GM23338 (cell line): ENCODE results near the gene FN3KRP. TPM values are rescaled to one million over a fixed set of nuclear protein-coding genes. Genes with fewer than 3 reads are reported as not detected.

ENCODE experiments used
- ATAC-seq: fragments of 200-7000 bp; cut with Tn5 transposase; 3 replicates; pipeline ENCODE4 v1.9.1; 2020
- DNase-seq: peaks from one replicate; pipeline ENCODE4 v3.0.0-alpha.2; 2015; ENCODE audit warnings: low spot score
- H2AFZ ChIP-seq: fragments of 200-600 bp; sonication (generic); 2 replicates; pipeline ENCODE4 v1.8.0; 2016; ENCODE audit warnings: antibody characterized with exemption, mild to moderate bottlenecking, moderate library complexity
- H3F3A ChIP-seq: fragments of 200-600 bp; sonication (generic); replicated peaks from 2 replicates; pipeline ENCODE4 v1.8.0; 2017; ENCODE audit warnings: antibody characterized with exemption, mixed run types, low read depth
- H3K27ac ChIP-seq: fragments of 200-600 bp; sonication (generic); 2 replicates; pipeline ENCODE4 v1.6.1; 2016; ENCODE audit warnings: low read depth
- H3K27me3 ChIP-seq: fragments of 200-600 bp; sonication (generic); 2 replicates; pipeline ENCODE4 v1.8.0; 2016; ENCODE audit warnings: mild to moderate bottlenecking, mixed run types, moderate library complexity; ENCODE audit not compliant: insufficient read depth
- H3K36me3 ChIP-seq: fragments of 200-600 bp; sonication (generic); 2 replicates; pipeline ENCODE4 v1.8.0; 2016; ENCODE audit warnings: mild to moderate bottlenecking; ENCODE audit not compliant: insufficient read depth
- H3K4me1 ChIP-seq: fragments of 200-600 bp; sonication (generic); 2 replicates; pipeline ENCODE4 v1.8.0; 2016; ENCODE audit warnings: mild to moderate bottlenecking, moderate library complexity; ENCODE audit not compliant: insufficient read depth
- H3K4me2 ChIP-seq: fragments of 200-600 bp; sonication (generic); 2 replicates; pipeline ENCODE4 v1.7.1; 2017; ENCODE audit warnings: mixed run types
- H3K4me3 ChIP-seq: fragments of 200-600 bp; sonication (generic); 2 replicates; pipeline ENCODE4 v1.6.1; 2016; ENCODE audit warnings: mixed run types
- H3K79me2 ChIP-seq: fragments of 200-600 bp; sonication (generic); replicated peaks from 2 replicates; pipeline ENCODE4 v1.8.0; 2017; ENCODE audit warnings: mild to moderate bottlenecking; ENCODE audit not compliant: insufficient read depth
- H3K9me2 ChIP-seq: fragments of 200-600 bp; sonication (generic); 2 replicates; pipeline ENCODE4 v1.8.0; 2017; ENCODE audit not compliant: insufficient read depth
- H4K20me1 ChIP-seq: fragments of 200-600 bp; sonication (generic); replicated peaks from 2 replicates; pipeline ENCODE4 v1.8.0; 2017; ENCODE audit warnings: mild to moderate bottlenecking; ENCODE audit not compliant: insufficient read depth
- H3K27ac Mint-ChIP-seq: 2 replicates; pipeline ENCODE4 v1.8.0; 2020; ENCODE audit warnings: inconsistent platforms, mild to moderate bottlenecking, moderate library complexity, mixed read lengths
- H3K27me3 Mint-ChIP-seq: 3 replicates; pipeline ENCODE4 v1.8.0; 2022; ENCODE audit warnings: low read depth, mild to moderate bottlenecking, moderate library complexity, mixed read lengths, inconsistent platforms; ENCODE audit not compliant: insufficient read depth, poor library complexity
- H3K36me3 Mint-ChIP-seq: 3 replicates; pipeline ENCODE4 v1.8.0; 2021; ENCODE audit warnings: low read depth, mild to moderate bottlenecking, inconsistent platforms, moderate library complexity, mixed read lengths
- H3K4me1 Mint-ChIP-seq: 3 replicates; pipeline ENCODE4 v1.8.0; 2020; ENCODE audit warnings: mild to moderate bottlenecking, inconsistent platforms, mixed read lengths
- H3K4me3 Mint-ChIP-seq: 3 replicates; pipeline ENCODE4 v1.8.0; 2021; ENCODE audit warnings: moderate library complexity, mild to moderate bottlenecking, inconsistent platforms, mixed read lengths
- H3K9me3 Mint-ChIP-seq: 3 replicates; pipeline ENCODE4 v1.8.0; 2020; ENCODE audit warnings: moderate library complexity, mild to moderate bottlenecking, inconsistent platforms, mixed read lengths
- CREB1 ChIP-seq: fragments of 250-450 bp; sonication (Bioruptor Pico); IDR thresholded peaks from 2 replicates; pipeline ENCODE4 v1.5.0; 2020; ENCODE audit warnings: low read depth, mild to moderate bottlenecking, moderate library complexity
- ETS1 ChIP-seq: IDR thresholded peaks from 2 replicates; pipeline ENCODE4 v1.6.1; 2016; ENCODE audit warnings: antibody characterized with exemption
- JUNB ChIP-seq: IDR thresholded peaks from one replicate; pipeline ENCODE4 v1.6.1; 2016; ENCODE audit warnings: antibody characterized with exemption; ENCODE audit not compliant: unreplicated experiment
- POLR2AphosphoS5 ChIP-seq: IDR thresholded peaks from 2 replicates; pipeline ENCODE4 v1.6.1; 2016; ENCODE audit warnings: antibody characterized with exemption, low read depth
- polyA plus RNA-seq: library from polyadenylated mRNA; unstranded; fragments of >200 nt; fragmentation: Nextera tagmentation; extraction: Ambion mirVana; gene quantifications from 2 replicates; pipeline ENCODE4 v1.2.1, GENCODE V29; 2016
- total RNA-seq: library from RNA; depleted of rRNA; stranded (reverse); fragments of >200 nt; shearing (Covaris generic); gene quantifications from 2 replicates; pipeline ENCODE4 v1.2.3, GENCODE V29; 2014
- TF ChIP-seq, protein P1 (sequence below): fragments of 250-450 bp; sonication (Bioruptor Pico); IDR thresholded peaks from 2 replicates; pipeline ENCODE4 v1.5.0; 2020; ENCODE audit warnings: mild to moderate bottlenecking, moderate library complexity

The FN3KRP gene
- total and polyA plus RNA-seq, 2 experiments from 2014 or later: 15.9 to 16.7 TPM

- Mint-ChIP-seq H3K4me1 (peaks cover 4% of the 10 kb centered on the region; the same call in 2 of the 3 replicates), H3K27ac (no peak overlapping the region)
- H2AFZ ChIP-seq: no peak overlapping the region
These were observed 45.6 kb upstream of the FN3KRP start for GRCh38 chr17:82670661-82671450.

More at GRCh38 chr17:82670661-82671450, 45.6 kb upstream of the FN3KRP start:
- Histone ChIP-seq H3K9me2 (no peaks in the 10 kb centered on the region), H3K4me3 (no peak overlapping the region), H3K79me2 (no peaks in the 10 kb centered on the region), H4K20me1 (no peaks in the 10 kb centered on the region), H3K4me2 (no peak overlapping the region), H3F3A (0 out of 2 replicates have a peak, but pooled peaks cover 2% of the 10 kb centered on the region), H3K36me3 (no peaks in the 10 kb centered on the region), H3K27me3 (no peaks in the 10 kb centered on the region), H3K4me1 (no peaks in the 10 kb centered on the region), H3K27ac (no peak overlapping the region)
- Mint-ChIP-seq H3K4me3 (no peak overlapping the region), H3K9me3 (no peaks in the 10 kb centered on the region), H3K27me3 (peaks cover 8% of the 10 kb centered on the region), H3K36me3 (no peaks in the 10 kb centered on the region; the same call in 2 of the 3 replicates)
- DNase-seq (no peak), ATAC-seq (no peak)
- TF ChIP-seq JUNB: no peak
- TF ChIP-seq, protein P1, sequence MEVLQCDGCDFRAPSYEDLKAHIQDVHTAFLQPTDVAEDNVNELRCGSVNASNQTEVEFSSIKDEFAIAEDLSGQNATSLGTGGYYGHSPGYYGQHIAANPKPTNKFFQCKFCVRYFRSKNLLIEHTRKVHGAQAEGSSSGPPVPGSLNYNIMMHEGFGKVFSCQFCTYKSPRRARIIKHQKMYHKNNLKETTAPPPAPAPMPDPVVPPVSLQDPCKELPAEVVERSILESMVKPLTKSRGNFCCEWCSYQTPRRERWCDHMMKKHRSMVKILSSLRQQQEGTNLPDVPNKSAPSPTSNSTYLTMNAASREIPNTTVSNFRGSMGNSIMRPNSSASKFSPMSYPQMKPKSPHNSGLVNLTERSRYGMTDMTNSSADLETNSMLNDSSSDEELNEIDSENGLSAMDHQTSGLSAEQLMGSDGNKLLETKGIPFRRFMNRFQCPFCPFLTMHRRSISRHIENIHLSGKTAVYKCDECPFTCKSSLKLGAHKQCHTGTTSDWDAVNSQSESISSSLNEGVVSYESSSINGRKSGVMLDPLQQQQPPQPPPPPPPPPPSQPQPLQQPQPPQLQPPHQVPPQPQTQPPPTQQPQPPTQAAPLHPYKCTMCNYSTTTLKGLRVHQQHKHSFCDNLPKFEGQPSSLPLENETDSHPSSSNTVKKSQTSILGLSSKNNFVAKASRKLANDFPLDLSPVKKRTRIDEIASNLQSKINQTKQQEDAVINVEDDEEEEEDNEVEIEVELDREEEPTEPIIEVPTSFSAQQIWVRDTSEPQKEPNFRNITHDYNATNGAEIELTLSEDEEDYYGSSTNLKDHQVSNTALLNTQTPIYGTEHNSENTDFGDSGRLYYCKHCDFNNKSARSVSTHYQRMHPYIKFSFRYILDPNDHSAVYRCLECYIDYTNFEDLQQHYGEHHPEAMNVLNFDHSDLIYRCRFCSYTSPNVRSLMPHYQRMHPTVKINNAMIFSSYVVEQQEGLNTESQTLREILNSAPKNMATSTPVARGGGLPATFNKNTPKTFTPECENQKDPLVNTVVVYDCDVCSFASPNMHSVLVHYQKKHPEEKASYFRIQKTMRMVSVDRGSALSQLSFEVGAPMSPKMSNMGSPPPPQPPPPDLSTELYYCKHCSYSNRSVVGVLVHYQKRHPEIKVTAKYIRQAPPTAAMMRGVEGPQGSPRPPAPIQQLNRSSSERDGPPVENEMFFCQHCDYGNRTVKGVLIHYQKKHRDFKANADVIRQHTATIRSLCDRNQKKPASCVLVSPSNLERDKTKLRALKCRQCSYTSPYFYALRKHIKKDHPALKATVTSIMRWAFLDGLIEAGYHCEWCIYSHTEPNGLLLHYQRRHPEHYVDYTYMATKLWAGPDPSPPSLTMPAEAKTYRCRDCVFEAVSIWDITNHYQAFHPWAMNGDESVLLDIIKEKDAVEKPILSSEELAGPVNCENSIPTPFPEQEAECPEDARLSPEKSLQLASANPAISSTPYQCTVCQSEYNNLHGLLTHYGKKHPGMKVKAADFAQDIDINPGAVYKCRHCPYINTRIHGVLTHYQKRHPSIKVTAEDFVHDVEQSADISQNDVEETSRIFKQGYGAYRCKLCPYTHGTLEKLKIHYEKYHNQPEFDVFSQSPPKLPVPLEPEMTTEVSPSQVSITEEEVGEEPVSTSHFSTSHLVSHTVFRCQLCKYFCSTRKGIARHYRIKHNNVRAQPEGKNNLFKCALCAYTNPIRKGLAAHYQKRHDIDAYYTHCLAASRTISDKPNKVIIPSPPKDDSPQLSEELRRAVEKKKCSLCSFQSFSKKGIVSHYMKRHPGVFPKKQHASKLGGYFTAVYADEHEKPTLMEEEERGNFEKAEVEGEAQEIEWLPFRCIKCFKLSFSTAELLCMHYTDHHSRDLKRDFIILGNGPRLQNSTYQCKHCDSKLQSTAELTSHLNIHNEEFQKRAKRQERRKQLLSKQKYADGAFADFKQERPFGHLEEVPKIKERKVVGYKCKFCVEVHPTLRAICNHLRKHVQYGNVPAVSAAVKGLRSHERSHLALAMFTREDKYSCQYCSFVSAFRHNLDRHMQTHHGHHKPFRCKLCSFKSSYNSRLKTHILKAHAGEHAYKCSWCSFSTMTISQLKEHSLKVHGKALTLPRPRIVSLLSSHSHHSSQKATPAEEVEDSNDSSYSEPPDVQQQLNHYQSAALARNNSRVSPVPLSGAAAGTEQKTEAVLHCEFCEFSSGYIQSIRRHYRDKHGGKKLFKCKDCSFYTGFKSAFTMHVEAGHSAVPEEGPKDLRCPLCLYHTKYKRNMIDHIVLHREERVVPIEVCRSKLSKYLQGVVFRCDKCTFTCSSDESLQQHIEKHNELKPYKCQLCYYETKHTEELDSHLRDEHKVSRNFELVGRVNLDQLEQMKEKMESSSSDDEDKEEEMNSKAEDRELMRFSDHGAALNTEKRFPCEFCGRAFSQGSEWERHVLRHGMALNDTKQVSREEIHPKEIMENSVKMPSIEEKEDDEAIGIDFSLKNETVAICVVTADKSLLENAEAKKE (CRISPR knock-in tag): no peak
- TF ChIP-seq CREB1 (CRISPR knock-in tag): no peak
- TF ChIP-seq POLR2AphosphoS5: no peak
- no peak for TF ChIP-seq ETS1
